Loucy (cell line): ENCODE measurements around the gene KPNA6.

ENCODE experiments used
- H2AFZ ChIP-seq: fragments of 200-600 bp; sonication (generic); 2 replicates; pipeline ENCODE4 v1.6.0; 2016; ENCODE audit warnings: antibody characterized with exemption, mild to moderate bottlenecking, low read length, moderate library complexity
- H3F3A ChIP-seq: fragments of 200-600 bp; 2 replicates; pipeline ENCODE4 v1.6.0; 2016; ENCODE audit warnings: antibody characterized with exemption, low read depth, mild to moderate bottlenecking
- H3K27me3 ChIP-seq: fragments of 200-600 bp; sonication (generic); 2 replicates; pipeline ENCODE4 v1.6.1; 2014; ENCODE audit warnings: low read length, mild to moderate bottlenecking; ENCODE audit not compliant: insufficient read depth, poor library complexity, severe bottlenecking
- H3K36me3 ChIP-seq: fragments of 200-600 bp; sonication (generic); 2 replicates; pipeline ENCODE4 v1.6.1; 2016; ENCODE audit warnings: low read length; ENCODE audit not compliant: insufficient read depth
- H3K4me1 ChIP-seq: fragments of 200-600 bp; sonication (generic); 2 replicates; pipeline ENCODE4 v1.5.1; 2014; ENCODE audit warnings: low read length, mild to moderate bottlenecking; ENCODE audit not compliant: insufficient read depth, poor library complexity, severe bottlenecking
- H3K4me2 ChIP-seq: fragments of 200-600 bp; sonication (generic); 2 replicates; pipeline ENCODE4 v1.6.0; 2014; ENCODE audit warnings: antibody characterized with exemption, low read length, low read depth, mild to moderate bottlenecking; ENCODE audit not compliant: poor library complexity, severe bottlenecking
- H3K4me3 ChIP-seq: fragments of 200-600 bp; sonication (generic); 2 replicates; pipeline ENCODE4 v1.5.1; 2014; ENCODE audit warnings: low read length, mild to moderate bottlenecking, mixed read lengths; ENCODE audit not compliant: poor library complexity, severe bottlenecking
- H3K79me2 ChIP-seq: fragments of 200-600 bp; sonication (generic); 2 replicates; pipeline ENCODE4 v1.6.1; 2014; ENCODE audit warnings: low read length; ENCODE audit not compliant: insufficient read depth
- H3K9ac ChIP-seq: fragments of 200-600 bp; sonication (generic); 2 replicates; pipeline ENCODE4 v1.6.0; 2014; ENCODE audit warnings: mild to moderate bottlenecking, low read depth, low read length, moderate library complexity; ENCODE audit not compliant: poor library complexity, severe bottlenecking
- H3K9me2 ChIP-seq: fragments of 200-600 bp; sonication (generic); replicated peaks from 2 replicates; pipeline ENCODE4 v1.6.1; 2016; ENCODE audit warnings: low read depth, low read length, mixed read lengths
- H3K9me3 ChIP-seq: fragments of 200-600 bp; sonication (generic); 2 replicates; pipeline ENCODE4 v1.6.1; 2014; ENCODE audit warnings: mild to moderate bottlenecking, antibody characterized with exemption, low read length, low read depth; ENCODE audit not compliant: insufficient read depth
- H4K20me1 ChIP-seq: fragments of 200-600 bp; sonication (generic); 2 replicates; pipeline ENCODE4 v1.6.0; 2014; ENCODE audit warnings: antibody characterized with exemption, low read length, mild to moderate bottlenecking; ENCODE audit not compliant: insufficient read depth, poor library complexity, severe bottlenecking
- EZH2phosphoT487 ChIP-seq: fragments of 200-600 bp; IDR thresholded peaks from 2 replicates; pipeline ENCODE4 v1.6.1; 2018; ENCODE audit warnings: antibody characterized with exemption, mild to moderate bottlenecking, moderate library complexity, borderline replicate concordance
- TF ChIP-seq, protein P1 (sequence below): fragments of 200-600 bp; sonication (generic); conservative IDR thresholded peaks from 2 replicates; pipeline ENCODE4 v1.5.1; 2014; ENCODE audit warnings: mild to moderate bottlenecking, antibody characterized with exemption, low read length

KPNA6 gene

DNA sequence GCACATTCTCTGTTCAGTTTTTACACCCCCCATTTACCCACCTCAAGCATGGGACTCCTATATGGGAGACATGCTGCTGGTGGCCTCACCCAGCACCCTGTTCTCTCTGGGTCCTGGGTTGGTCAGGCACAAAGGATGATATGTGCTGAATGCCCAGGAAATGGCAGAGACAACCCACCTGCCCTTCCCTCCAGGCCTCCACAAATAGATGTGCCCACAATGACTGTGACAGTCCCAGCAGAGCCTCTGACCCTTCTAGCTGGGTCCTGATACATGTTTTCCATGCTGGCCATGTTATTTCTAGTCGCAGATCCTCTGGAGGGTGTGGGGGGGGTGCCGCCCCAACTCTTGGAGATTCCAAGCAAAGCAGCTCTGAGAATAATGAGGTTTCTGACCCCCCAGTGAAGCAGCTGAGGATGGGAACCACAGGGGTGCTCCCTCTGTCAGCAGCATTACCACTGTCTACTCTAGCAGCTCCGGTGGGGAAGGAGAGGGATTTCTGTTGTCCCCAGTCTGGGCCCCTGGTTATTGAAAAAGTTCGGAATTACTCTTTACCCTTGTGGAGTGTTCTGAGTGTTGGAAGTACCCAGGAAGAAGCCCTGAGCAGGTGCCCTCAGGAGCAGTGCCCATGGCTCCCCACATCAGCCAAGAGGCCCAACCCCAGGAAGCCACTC lies 91.3 kb downstream of the KPNA6 start:
- peaks cover 4% of the 10 kb centered on the region; the same call in 1 of the 2 replicates for H3F3A ChIP-seq
- TF ChIP-seq, protein P1, sequence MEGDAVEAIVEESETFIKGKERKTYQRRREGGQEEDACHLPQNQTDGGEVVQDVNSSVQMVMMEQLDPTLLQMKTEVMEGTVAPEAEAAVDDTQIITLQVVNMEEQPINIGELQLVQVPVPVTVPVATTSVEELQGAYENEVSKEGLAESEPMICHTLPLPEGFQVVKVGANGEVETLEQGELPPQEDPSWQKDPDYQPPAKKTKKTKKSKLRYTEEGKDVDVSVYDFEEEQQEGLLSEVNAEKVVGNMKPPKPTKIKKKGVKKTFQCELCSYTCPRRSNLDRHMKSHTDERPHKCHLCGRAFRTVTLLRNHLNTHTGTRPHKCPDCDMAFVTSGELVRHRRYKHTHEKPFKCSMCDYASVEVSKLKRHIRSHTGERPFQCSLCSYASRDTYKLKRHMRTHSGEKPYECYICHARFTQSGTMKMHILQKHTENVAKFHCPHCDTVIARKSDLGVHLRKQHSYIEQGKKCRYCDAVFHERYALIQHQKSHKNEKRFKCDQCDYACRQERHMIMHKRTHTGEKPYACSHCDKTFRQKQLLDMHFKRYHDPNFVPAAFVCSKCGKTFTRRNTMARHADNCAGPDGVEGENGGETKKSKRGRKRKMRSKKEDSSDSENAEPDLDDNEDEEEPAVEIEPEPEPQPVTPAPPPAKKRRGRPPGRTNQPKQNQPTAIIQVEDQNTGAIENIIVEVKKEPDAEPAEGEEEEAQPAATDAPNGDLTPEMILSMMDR: no peak
- no peak for TF ChIP-seq EZH2phosphoT487
- H3K4me2 ChIP-seq: no peak overlapping the region

DNA sequence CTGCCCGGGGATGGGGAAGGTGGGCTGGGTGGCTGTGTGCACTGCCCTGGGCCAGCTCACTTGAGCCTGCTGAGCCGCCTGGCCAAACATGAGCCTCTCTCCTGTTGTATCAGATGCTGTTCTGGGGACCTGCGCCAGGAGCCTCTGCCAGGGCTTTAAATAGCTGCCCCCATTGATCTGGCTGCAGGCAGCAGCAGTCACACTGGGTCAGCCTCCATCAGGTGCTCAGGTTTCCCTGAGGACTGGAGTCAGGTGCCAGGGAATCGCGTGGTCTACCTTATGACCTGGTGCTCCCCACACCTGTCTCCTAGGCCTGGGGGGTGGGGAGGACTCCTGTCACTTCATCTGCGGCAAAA lies 91.8 kb downstream of the KPNA6 start:
- Histone ChIP-seq H3K4me1 (peaks cover 61% of the 10 kb centered on the region), H3K36me3 (peaks cover 20% of the 10 kb centered on the region; the same call in 1 of the 2 replicates), H3K27me3 (no peaks in the 10 kb centered on the region), H3K79me2 (peaks cover 11% of the 10 kb centered on the region; the same call in 1 of the 2 replicates), H3K4me3 (peak overlapping the region; percentile 81), H3K9ac (peak overlapping the region; percentile 71), H3K4me2 (peak overlapping the region; percentile 93), H4K20me1 (peaks cover 41% of the 10 kb centered on the region), H2AFZ (no peak overlapping the region), H3K9me2 (no peaks in the 10 kb centered on the region), H3F3A (peaks cover 4% of the 10 kb centered on the region; the same call in 1 of the 2 replicates), H3K9me3 (no peaks in the 10 kb centered on the region)
- TF ChIP-seq, protein P1: no peak
- TF ChIP-seq EZH2phosphoT487: no peak

More for the DNA sequence above, 91.3 kb downstream of the KPNA6 start:
- no peaks in the 10 kb centered on the region for H3K27me3 ChIP-seq
- H3K9me3 ChIP-seq: no peaks in the 10 kb centered on the region
- H3K4me3 ChIP-seq: no peak overlapping the region
- no peak overlapping the region for H3K9ac ChIP-seq
- peaks cover 25% of the 10 kb centered on the region; the same call in 1 of the 2 replicates for H3K36me3 ChIP-seq
- peaks cover 11% of the 10 kb centered on the region; the same call in 1 of the 2 replicates for H3K79me2 ChIP-seq
- no peak overlapping the region for H2AFZ ChIP-seq
- peaks cover 42% of the 10 kb centered on the region for H4K20me1 ChIP-seq
- H3K9me2 ChIP-seq: no peaks in the 10 kb centered on the region
- H3K4me1 ChIP-seq: peaks cover 61% of the 10 kb centered on the region

DNA sequence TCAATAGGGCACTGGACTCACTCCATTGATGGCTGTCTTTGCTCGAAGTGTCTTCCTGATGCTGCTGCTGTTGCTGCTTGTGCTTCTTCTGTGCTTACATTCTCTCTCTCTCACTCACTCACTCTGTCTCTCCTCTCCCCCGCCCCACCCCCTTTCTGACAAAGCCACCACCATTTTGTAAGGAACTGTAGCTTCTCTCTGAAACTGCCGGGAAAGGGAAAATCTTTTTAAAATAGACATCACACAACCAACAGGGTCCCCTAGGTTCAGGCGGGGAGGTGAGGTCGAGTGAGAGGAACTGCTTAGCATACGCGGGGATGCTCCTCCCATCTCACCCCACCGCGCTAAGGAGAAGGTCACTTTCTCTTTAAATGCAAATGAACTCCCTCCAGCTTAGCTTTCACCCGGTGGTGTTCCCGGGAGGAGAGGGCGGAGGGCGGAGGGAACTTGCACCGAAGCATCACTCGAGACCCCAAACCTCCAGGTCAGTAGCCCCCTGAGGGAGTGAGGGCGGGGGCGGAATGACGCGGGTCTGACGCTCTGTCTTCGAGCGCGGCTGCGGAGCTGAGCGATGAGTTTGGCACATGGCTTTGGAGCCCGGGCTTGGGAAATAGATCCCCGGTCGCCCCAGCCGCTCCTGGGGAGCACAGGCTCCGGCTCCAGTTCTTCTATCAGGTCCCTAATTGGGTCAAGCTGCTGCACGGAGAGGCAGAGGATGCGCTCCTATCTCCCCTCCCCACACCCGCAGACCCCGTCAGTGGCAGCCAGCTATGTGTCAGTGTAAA lies 92.6 kb downstream of the KPNA6 start, which contains the start of gene CCDC28B:
CCDC28B (plus strand) TSS at position 370 of the 785 bp plus-strand sequence. CDS start 1,341 bp downstream, outside the sequence.
- Histone ChIP-seq H3K9me3 (no peaks in the 10 kb centered on the region), H3K9ac (peak within 1 kb of the TSS; percentile 71), H3K27me3 (no peaks in the 10 kb centered on the region), H3K79me2 (peaks cover 11% of the 10 kb centered on the region; the same call in 1 of the 2 replicates), H3F3A (peaks cover 3% of the 10 kb centered on the region; the same call in 1 of the 2 replicates), H3K36me3 (peaks cover 13% of the 10 kb centered on the region; the same call in 1 of the 2 replicates), H2AFZ (peak within 1 kb of the TSS; percentile 74), H4K20me1 (peaks cover 34% of the 10 kb centered on the region), H3K9me2 (no peaks in the 10 kb centered on the region), H3K4me1 (peaks cover 55% of the 10 kb centered on the region), H3K4me2 (peak within 1 kb of the TSS; percentile 93), H3K4me3 (peak within 1 kb of the TSS; percentile 81)
- TF ChIP-seq EZH2phosphoT487: no peak
- TF ChIP-seq, protein P1: no peak
